ENCODE measurements around the gene SUGCT. TPM values are rescaled to one million over a fixed set of nuclear protein-coding genes. Genes with fewer than 3 reads are reported as not detected.

Gene SUGCT
- polyA plus RNA-seq, 1 experiment: 12.5 TPM

- POLR2A ChIA-PET: no interaction called here
- no peak for TF ChIP-seq CTCF (IDR thresholded peaks at IDR 0.05; ENCODE audit: low read depth, low read length)
- H3K4me3 ChIP-seq (ENCODE audit: low read depth, low read length): no peak overlapping the region
- CTCF ChIA-PET: no interaction called here
- DNase-seq (ENCODE audit: low read depth, low spot score): no peak
- H3K27me3 ChIP-seq (ENCODE audit: control insufficient read depth, insufficient read depth, low read length): no peaks in the 10 kb centered on the region
- H3K27ac ChIP-seq (ENCODE audit: low read depth, low read length): no peak overlapping the region
- no peaks in the 10 kb centered on the region; the same call in 1 of the 2 replicates for H3K9me3 ChIP-seq (ENCODE audit: control insufficient read depth, insufficient read depth, low read length)
Observed at GRCh38 chr7:40536421-40536820, 401.6 kb downstream of the SUGCT start.

DNA sequence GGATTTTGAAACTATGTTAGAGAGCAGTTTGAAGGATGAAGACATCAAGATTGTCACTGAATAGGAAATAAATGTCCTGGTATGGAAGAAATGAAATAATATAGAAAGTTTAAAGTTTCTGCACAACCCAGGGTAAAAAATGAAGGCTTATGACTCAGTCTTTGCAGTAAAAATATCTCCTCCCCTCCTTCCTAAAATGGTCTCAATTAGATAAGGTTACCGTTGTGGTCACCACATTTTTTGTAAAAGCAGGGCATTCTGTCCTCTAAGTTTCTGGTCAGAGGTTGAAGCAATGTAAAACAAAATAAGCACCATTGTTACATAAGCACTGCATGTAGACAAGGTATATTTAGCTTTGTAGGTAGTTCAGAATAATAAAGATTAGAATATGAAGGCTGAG, 403.5 kb downstream of the SUGCT start:
- H3K27ac ChIP-seq (ENCODE audit: low read depth, low read length): no peak overlapping the region
- no peaks in the 10 kb centered on the region for H3K27me3 ChIP-seq (ENCODE audit: control insufficient read depth, insufficient read depth, low read length)
- POLR2A ChIA-PET: no interaction called here
- H3K9me3 ChIP-seq (ENCODE audit: control insufficient read depth, insufficient read depth, low read length): no peaks in the 10 kb centered on the region
- H3K4me3 ChIP-seq (ENCODE audit: low read depth, low read length): no peak overlapping the region
- CTCF ChIA-PET: no interaction called here
- no peak for TF ChIP-seq CTCF (IDR thresholded peaks at IDR 0.05; ENCODE audit: low read depth, low read length)
- no peak for DNase-seq (ENCODE audit: low read depth, low spot score)

DNA sequence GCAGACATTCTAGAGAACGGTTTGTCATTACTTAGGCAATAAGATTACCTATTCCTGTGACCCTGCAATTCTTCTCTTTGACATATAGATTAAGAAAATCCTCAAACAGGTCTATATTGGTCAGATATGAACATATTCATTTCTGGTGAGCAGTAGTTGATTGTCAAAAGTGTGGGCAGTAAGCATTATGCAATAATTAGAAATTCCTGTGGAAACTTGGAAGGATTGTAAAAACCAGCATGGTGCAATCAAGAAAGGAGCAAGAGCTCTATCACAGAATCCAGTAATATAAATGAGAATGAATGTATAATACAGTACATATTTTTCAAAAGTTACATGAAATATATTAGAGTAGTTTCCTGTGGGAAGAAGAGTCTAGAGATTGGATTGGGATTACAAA, 406.5 kb downstream of the SUGCT start:
- ChIA-PET POLR2A (no interaction called here), CTCF (no interaction called here)
- DNase-seq (ENCODE audit: low read depth, low spot score): no peak
- H3K27me3 ChIP-seq (ENCODE audit: control insufficient read depth, insufficient read depth, low read length): no peaks in the 10 kb centered on the region
- H3K9me3 ChIP-seq (ENCODE audit: control insufficient read depth, insufficient read depth, low read length): no peaks in the 10 kb centered on the region
- no peak for TF ChIP-seq CTCF (IDR thresholded peaks at IDR 0.05; ENCODE audit: low read depth, low read length)
- H3K27ac ChIP-seq (ENCODE audit: low read depth, low read length): no peak overlapping the region
- no peak overlapping the region for H3K4me3 ChIP-seq (ENCODE audit: low read depth, low read length)

DNA sequence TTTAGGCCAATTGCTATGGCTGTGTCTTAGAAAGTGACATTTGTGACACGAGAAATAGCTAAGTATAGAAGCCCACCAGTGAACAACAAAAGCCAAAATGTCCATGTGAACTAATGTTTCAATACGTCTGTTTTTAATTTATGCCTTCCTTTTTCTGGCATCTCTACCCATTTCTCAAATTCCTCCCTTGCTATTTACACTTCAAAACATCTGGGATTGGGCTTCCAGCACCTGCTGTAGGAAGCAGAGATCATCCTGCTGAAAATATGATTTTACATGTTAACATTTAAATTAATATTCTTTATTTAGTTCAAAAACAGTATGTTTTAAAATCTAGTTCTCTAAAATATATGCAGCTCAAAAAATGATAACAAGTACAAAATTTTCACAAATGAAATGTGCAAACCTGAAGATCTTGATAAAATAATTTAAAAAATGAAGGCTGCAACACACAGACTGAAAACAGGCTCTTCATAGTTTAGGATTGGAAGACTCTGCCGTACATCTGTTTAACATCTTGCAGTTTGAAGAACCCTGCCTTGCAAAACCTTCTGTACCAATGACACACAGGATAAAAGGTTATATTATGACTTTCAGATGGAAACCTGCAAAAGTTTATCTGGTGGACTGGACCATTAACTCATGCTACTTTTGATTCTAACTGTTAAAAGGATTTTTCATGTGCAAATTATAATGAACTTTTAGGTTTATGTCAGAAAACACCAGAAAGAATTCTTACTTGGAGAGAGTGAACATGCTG, 408.4 kb downstream of the SUGCT start:
- Histone ChIP-seq H3K27ac (ENCODE audit: low read depth, low read length) (no peak overlapping the region), H3K27me3 (ENCODE audit: control insufficient read depth, insufficient read depth, low read length) (no peaks in the 10 kb centered on the region), H3K9me3 (ENCODE audit: control insufficient read depth, insufficient read depth, low read length) (no peaks in the 10 kb centered on the region), H3K4me3 (ENCODE audit: low read depth, low read length) (no peak overlapping the region)
- ChIA-PET POLR2A (no interaction called here), CTCF (interaction anchor here (1.1 to 1.2 kb wide), 2 partner anchors 60 to 62 kb away, joined by 3 read pairs; no protein-coding TSS in a partner anchor)
- no peak for TF ChIP-seq CTCF (IDR thresholded peaks at IDR 0.05; ENCODE audit: low read depth, low read length)
- DNase-seq (ENCODE audit: low read depth, low spot score): no peak

- CTCF ChIA-PET: no interaction called here
- no peak for TF ChIP-seq CTCF (IDR thresholded peaks at IDR 0.05; ENCODE audit: low read depth, low read length)
- Histone ChIP-seq H3K27ac (ENCODE audit: low read depth, low read length) (no peak overlapping the region), H3K27me3 (ENCODE audit: control insufficient read depth, insufficient read depth, low read length) (no peaks in the 10 kb centered on the region), H3K9me3 (ENCODE audit: control insufficient read depth, insufficient read depth, low read length) (no peaks in the 10 kb centered on the region), H3K4me3 (ENCODE audit: low read depth, low read length) (no peak overlapping the region)
- POLR2A ChIA-PET: no interaction called here
- no peak for DNase-seq (ENCODE audit: low read depth, low spot score)
Observed at GRCh38 chr7:40544221-40544723, 409.5 kb downstream of the SUGCT start.

Data from AG04450 (cell line).